BE2C (cell line): Measurements from ENCODE around the gene PLA2G7.

Experiments
- DNase-seq: peaks from one replicate; pipeline ENCODE4 v3.0.0-alpha.2; 2020
- H3K27me3 ChIP-seq: fragments of 250-450 bp; sonication (Bioruptor Pico); 2 replicates; pipeline ENCODE4 v1.5.1; 2020; ENCODE audit warnings: mild to moderate bottlenecking
- H3K36me3 ChIP-seq: fragments of 250-450 bp; sonication (Bioruptor Pico); 2 replicates; pipeline ENCODE4 v1.5.1; 2020; ENCODE audit warnings: mild to moderate bottlenecking
- H3K4me1 ChIP-seq: fragments of 250-450 bp; sonication (Bioruptor Pico); 2 replicates; pipeline ENCODE4 v1.5.1; 2020
- H3K4me3 ChIP-seq: 2 replicates; pipeline ENCODE4 v1.5.1; 2011; ENCODE audit warnings: low read depth, low read length
- H3K9me3 ChIP-seq: fragments of 250-450 bp; sonication (Bioruptor Pico); 2 replicates; pipeline ENCODE4 v1.5.1; 2020
- CTCF ChIP-seq: IDR thresholded peaks from 2 replicates; pipeline ENCODE4 v1.5.1; 2012; ENCODE audit warnings: mild to moderate bottlenecking, low read depth, low read length

Gene PLA2G7

GRCh38 chr6:46741482-46741881, 6.3 kb upstream of the PLA2G7 start:
- H3K4me1 ChIP-seq, result no peaks in the 10 kb centered on the region
- H3K4me3 ChIP-seq, result no peak overlapping the region
- no peak for TF ChIP-seq CTCF
- no peaks in the 10 kb centered on the region for H3K9me3 ChIP-seq
- H3K27me3 ChIP-seq, result peaks cover 2% of the 10 kb centered on the region
- DNase-seq, result no peak
- no peaks in the 10 kb centered on the region for H3K36me3 ChIP-seq

- H3K27me3 ChIP-seq, result peaks cover 25% of the 10 kb centered on the region
- DNase-seq, result no peak
- no peaks in the 10 kb centered on the region for H3K4me1 ChIP-seq
- H3K36me3 ChIP-seq, result no peaks in the 10 kb centered on the region
- TF ChIP-seq CTCF, result no peak
- H3K4me3 ChIP-seq, result no peak overlapping the region
- H3K9me3 ChIP-seq, result no peaks in the 10 kb centered on the region
Measured at GRCh38 chr6:46736906-46737305, 1.7 kb upstream of the PLA2G7 start.

- Histone ChIP-seq H3K27me3 (peaks cover 25% of the 10 kb centered on the region), H3K36me3 (no peaks in the 10 kb centered on the region), H3K4me1 (no peaks in the 10 kb centered on the region), H3K9me3 (no peaks in the 10 kb centered on the region), H3K4me3 (no peak overlapping the region)
- no peak for DNase-seq
- TF ChIP-seq CTCF, result no peak
Measured at GRCh38 chr6:46735720-46736031, 501 bp upstream of the PLA2G7 start.

GRCh38 chr6:46733341-46733801, 1.8 kb downstream of the PLA2G7 start:
- no peak overlapping the region for H3K4me3 ChIP-seq
- H3K27me3 ChIP-seq, result peaks cover 25% of the 10 kb centered on the region
- no peak for TF ChIP-seq CTCF
- H3K36me3 ChIP-seq, result no peaks in the 10 kb centered on the region
- H3K4me1 ChIP-seq, result no peaks in the 10 kb centered on the region
- H3K9me3 ChIP-seq, result no peaks in the 10 kb centered on the region
- DNase-seq, result no peak

- TF ChIP-seq CTCF, result no peak
- Histone ChIP-seq H3K9me3 (no peaks in the 10 kb centered on the region), H3K27me3 (peaks cover 18% of the 10 kb centered on the region), H3K36me3 (no peaks in the 10 kb centered on the region), H3K4me3 (no peak overlapping the region), H3K4me1 (no peaks in the 10 kb centered on the region)
- DNase-seq, result no peak
Measured at GRCh38 chr6:46730921-46731461, 4.2 kb downstream of the PLA2G7 start.

- H3K36me3 ChIP-seq, result no peaks in the 10 kb centered on the region
- H3K9me3 ChIP-seq, result no peaks in the 10 kb centered on the region
- H3K4me3 ChIP-seq, result no peak overlapping the region
- TF ChIP-seq CTCF, result no peak
- H3K27me3 ChIP-seq, result peaks cover 7% of the 10 kb centered on the region
- H3K4me1 ChIP-seq, result no peaks in the 10 kb centered on the region
- DNase-seq, result no peak
Measured at GRCh38 chr6:46729787-46730326, 5.3 kb downstream of the PLA2G7 start.
